HepG2 (cell line): Measurements from ENCODE around the gene GGT7. TPM values are rescaled to one million over a fixed set of nuclear protein-coding genes. Genes with fewer than 3 reads are reported as not detected.
A peak's percentile ranks its signal among the peaks of the same experiment; 100 is the strongest.

ENCODE experiments used
- ATAC-seq: fragments of 200-7000 bp; cut with Tn5 transposase; 3 replicates; pipeline ENCODE4 v1.9.1; 2020; ENCODE audit warnings: mild to moderate bottlenecking, moderate library complexity
- BruUV-seq: library from RNA; stranded (reverse); fragments of 400-500 nt; replicated peaks from 2 replicates; lab custom pipeline; 2021; lab: Mats Ljungman, UMichigan
- CTCF ChIA-PET: fragments of 300-600 bp; formaldehyde crosslinking; extraction: SDS; loops from one replicate; lab custom pipeline; 2021; ENCODE audit warnings: low total read pairs, inconsistent platforms, low intra/inter-chr PET ratio; lab: Yijun Ruan, JAX
- POLR2A ChIA-PET: fragments of 350-600 bp; sonication (Branson Sonifier 250); formaldehyde crosslinking; loops from one replicate; lab custom pipeline; 2020; ENCODE audit warnings: antibody characterized with exemption, inconsistent platforms; lab: Yijun Ruan, JAX
- DNase-seq: peaks from one replicate; pipeline ENCODE4 v3.0.0-alpha.2; 2015; ENCODE audit warnings: low spot score
- FAIRE-seq: peaks from 3 replicates; lab custom pipeline; 2011; peaks lifted over from hg19 to GRCh38; lab: Jason Lieb, UNC
- H2AFZ ChIP-seq: one replicate; pipeline ENCODE4 v1.6.1; 2011; ENCODE audit warnings: low read length, inconsistent platforms
- H3K27ac ChIP-seq: fragments of 300-600 bp; 3 replicates; pipeline ENCODE4 v1.8.0; 2011; ENCODE audit warnings: mixed run types, mild to moderate bottlenecking, mixed read lengths, low read length, inconsistent platforms; ENCODE audit not compliant: insufficient read depth; ENCODE audit errors: extremely low read length
- H3K27me3 ChIP-seq, 2 experiments: fragments of 200-600 bp in 1 of 2; 2 replicates in 1 of 2; 3 replicates in 1 of 2; pipeline versions ENCODE4 v1.6.0 to v1.8.0; 2011; ENCODE audit warnings: low read length in 2 of 2, mild to moderate bottlenecking in 2 of 2, moderate library complexity in 2 of 2, inconsistent platforms in 1 of 2; ENCODE audit not compliant: insufficient read depth in 2 of 2, control insufficient read depth in 1 of 2
- H3K36me3 ChIP-seq, 2 experiments: fragments of 200-600 bp in 1 of 2; replicated peaks in 1 of 2; 2 replicates in 1 of 2; 3 replicates in 1 of 2; pipeline versions ENCODE4 v1.5.1 to v1.8.0; 2011; ENCODE audit warnings: low read length in 2 of 2, inconsistent platforms in 1 of 2; ENCODE audit not compliant: insufficient read depth in 2 of 2, control insufficient read depth in 1 of 2
- H3K4me1 ChIP-seq: 2 replicates; pipeline ENCODE4 v1.5.1; 2012; ENCODE audit warnings: low read length, inconsistent platforms; ENCODE audit not compliant: insufficient read depth
- H3K4me2 ChIP-seq: 2 replicates; pipeline ENCODE4 v1.6.0; 2011; ENCODE audit warnings: low read depth, low read length, inconsistent platforms
- H3K4me3 ChIP-seq, 3 experiments: fragments of 200-600 bp in 1 of 3; sonication (generic), shearing (Covaris generic) in 1 of 3; replicated peaks in 1 of 3; 2 replicates each; pipeline ENCODE4 v1.5.1; 2011 to 2016; ENCODE audit warnings: low read length in 3 of 3, inconsistent platforms in 2 of 3, low read depth in 2 of 3, mild to moderate bottlenecking in 2 of 3, control low read depth in 1 of 3, mixed read lengths in 1 of 3; ENCODE audit not compliant: insufficient read depth in 1 of 3
- H3K79me2 ChIP-seq: one replicate; pipeline ENCODE4 v1.6.1; 2011; ENCODE audit warnings: low read length, inconsistent platforms; ENCODE audit not compliant: insufficient read depth
- H3K9ac ChIP-seq: 2 replicates; pipeline ENCODE4 v1.6.0; 2011; ENCODE audit warnings: mild to moderate bottlenecking, low read depth, low read length, inconsistent platforms; ENCODE audit not compliant: insufficient read depth
- H3K9me3 ChIP-seq: 2 replicates; pipeline ENCODE4 v1.5.1; 2012; ENCODE audit warnings: mild to moderate bottlenecking, low read length
- H4K20me1 ChIP-seq: 2 replicates; pipeline ENCODE4 v1.6.0; 2011; ENCODE audit warnings: inconsistent platforms, mild to moderate bottlenecking, low read length, moderate library complexity; ENCODE audit not compliant: insufficient read depth
- CREB1 ChIP-seq, 2 experiments: fragments of 450-650 bp in 1 of 2; IDR thresholded peaks; 2 replicates each; pipeline ENCODE4 v1.6.1; 2016 to 2017; ENCODE audit warnings: control low read depth in 1 of 2, mild to moderate bottlenecking in 1 of 2, missing compliant biosample characterization in 1 of 2, missing genetic modification characterization in 1 of 2
- HDAC1 ChIP-seq: sonication (generic); formaldehyde crosslinking; IDR thresholded peaks from 2 replicates; pipeline ENCODE4 v1.5.1; 2020; ENCODE audit warnings: mild to moderate bottlenecking, missing genetic modification reagents
- IKZF4 ChIP-seq: sonication (generic); formaldehyde crosslinking; IDR thresholded peaks from 2 replicates; pipeline ENCODE4 v1.5.1; 2020; ENCODE audit warnings: borderline replicate concordance, mild to moderate bottlenecking, low read depth, missing genetic modification reagents; ENCODE audit errors: not compliant biosample characterization
- KLF6 ChIP-seq: IDR thresholded peaks from 2 replicates; pipeline ENCODE4 v1.8.0; 2016; ENCODE audit warnings: missing biosample characterization, missing genetic modification reagents
- KMT2B ChIP-seq: IDR thresholded peaks from 2 replicates; pipeline ENCODE4 v1.6.1; 2016; ENCODE audit warnings: missing genetic modification reagents, missing compliant biosample characterization
- MEIS1 ChIP-seq: sonication (generic); formaldehyde crosslinking; IDR thresholded peaks from 2 replicates; pipeline ENCODE4 v1.9.0; 2021; ENCODE audit warnings: mild to moderate bottlenecking, missing genetic modification reagents, moderate library complexity, borderline replicate concordance
- SP1 ChIP-seq, 2 experiments: fragments of 450-650 bp in 1 of 2; sonication (generic) in 1 of 2; formaldehyde crosslinking in 1 of 2; IDR thresholded peaks; 2 replicates each; pipeline versions ENCODE4 v1.4.0 to v1.6.1; 2016 to 2020; ENCODE audit warnings: missing genetic modification reagents in 1 of 2
- SP2 ChIP-seq: sonication (generic); formaldehyde crosslinking; IDR thresholded peaks from 2 replicates; pipeline ENCODE4 v1.5.1; 2020; ENCODE audit warnings: mild to moderate bottlenecking, missing genetic modification reagents
- WIZ ChIP-seq: sonication (generic); formaldehyde crosslinking; IDR thresholded peaks from 2 replicates; pipeline ENCODE4 v1.5.1; 2020; ENCODE audit warnings: mild to moderate bottlenecking, missing genetic modification reagents
- ZC3H13 ChIP-seq: sonication (generic); formaldehyde crosslinking; IDR thresholded peaks from 2 replicates; pipeline ENCODE4 v1.8.1; 2023; ENCODE audit warnings: mild to moderate bottlenecking, missing genetic modification reagents, moderate library complexity
- ZFP1 ChIP-seq: IDR thresholded peaks from 2 replicates; pipeline ENCODE4 v1.6.1; 2016
- ZFP82 ChIP-seq: sonication (generic); formaldehyde crosslinking; IDR thresholded peaks from 2 replicates; pipeline ENCODE4 v1.5.1; 2020; ENCODE audit warnings: mild to moderate bottlenecking, missing genetic modification reagents, borderline replicate concordance
- ZMAT3 ChIP-seq: sonication (generic); formaldehyde crosslinking; conservative IDR thresholded peaks from 2 replicates; pipeline ENCODE4 v1.7.0; 2021; ENCODE audit warnings: missing genetic modification reagents
- ZNF329 ChIP-seq: sonication (generic); formaldehyde crosslinking; IDR thresholded peaks from 2 replicates; pipeline ENCODE4 v1.9.0; 2021; ENCODE audit warnings: low read depth, mild to moderate bottlenecking, missing genetic modification reagents
- ZNF333 ChIP-seq: sonication (generic); formaldehyde crosslinking; IDR thresholded peaks from 2 replicates; pipeline ENCODE4 v1.4.0; 2020; ENCODE audit warnings: mild to moderate bottlenecking, missing genetic modification reagents, borderline replicate concordance
- ZNF451 ChIP-seq: sonication (generic); formaldehyde crosslinking; IDR thresholded peaks from 2 replicates; pipeline ENCODE4 v1.5.0; 2020; ENCODE audit warnings: mild to moderate bottlenecking, missing genetic modification reagents
- ZNF556 ChIP-seq: sonication (generic); formaldehyde crosslinking; IDR thresholded peaks from 2 replicates; pipeline ENCODE4 v1.4.0; 2020; ENCODE audit warnings: mild to moderate bottlenecking, missing genetic modification reagents, borderline replicate concordance
- ZNF629 ChIP-seq: sonication (generic); formaldehyde crosslinking; conservative IDR thresholded peaks from 2 replicates; pipeline ENCODE4 v1.5.0; 2020; ENCODE audit warnings: missing genetic modification reagents
- ZNF710 ChIP-seq: sonication (generic); formaldehyde crosslinking; IDR thresholded peaks from 2 replicates; pipeline ENCODE4 v1.5.0; 2020; ENCODE audit warnings: mild to moderate bottlenecking, missing genetic modification reagents, borderline replicate concordance
- ZNF850 ChIP-seq: sonication (generic); formaldehyde crosslinking; conservative IDR thresholded peaks from 2 replicates; pipeline ENCODE4 v1.9.0; 2021; ENCODE audit warnings: mild to moderate bottlenecking, missing genetic modification reagents
- ZNF878 ChIP-seq: sonication (generic); formaldehyde crosslinking; IDR thresholded peaks from 2 replicates; pipeline ENCODE4 v1.8.1; 2023; ENCODE audit warnings: mild to moderate bottlenecking, missing genetic modification reagents, moderate library complexity
- ZSCAN9 ChIP-seq: IDR thresholded peaks from 2 replicates; pipeline ENCODE4 v1.6.1; 2016; ENCODE audit warnings: borderline replicate concordance
- WGBS: methylation state at CpG from one replicate; pipeline ENCODE4 v1.1.6; 2017; ENCODE audit warnings: low lambda C conversion rate; 5-methylcytosine and 5-hydroxymethylcytosine counted together
- in situ Hi-C: cut with HindIII; loops from 2 replicates; pipeline ENCODE4 v1.10.0; 2017; ENCODE audit warnings: low pct_unique_long_range_greater_than_20kb; ENCODE audit not compliant: extremely low pct_ligation_motif_present
- intact Hi-C: fragments of 100-400 bp; cut with micrococcal nuclease; formaldehyde crosslinking; loops from one replicate; pipeline ENCODE4 v1.10.0; 2022; ENCODE audit not compliant: unreplicated experiment
- polyA plus RNA-seq, 8 experiments: library from polyadenylated mRNA; depleted of rRNA in 3 of 8; stranded (reverse) in 7 of 8; unstranded in 1 of 8; fragments of >200 nt; fragmentation: Illumina TruSeq in 4 of 8; extraction: Trizol in 4 of 8; gene quantifications; 2 replicates each; pipeline versions ENCODE4 v1.2.1 to v1.2.3, GENCODE V29; 2011 to 2016; ENCODE audit warnings: low read depth in 4 of 8, missing spikeins in 1 of 8, mixed read lengths in 1 of 8; ENCODE audit not compliant: insufficient read depth in 1 of 8
- total RNA-seq, 5 experiments: library from RNA; depleted of rRNA; stranded (reverse); fragments of >200 nt; fragmentation: Illumina TruSeq; extraction: Trizol; gene quantifications; 2 replicates each; pipeline ENCODE4 v1.2.3, GENCODE V29; 2016; ENCODE audit warnings: low read depth in 1 of 5

GGT7 gene
- total and polyA plus RNA-seq, 2 of the 13 experiments (the other 11 are each of a cell fraction or from before 2014, with no cell fraction given): 6.6 to 23.0 TPM

DNA sequence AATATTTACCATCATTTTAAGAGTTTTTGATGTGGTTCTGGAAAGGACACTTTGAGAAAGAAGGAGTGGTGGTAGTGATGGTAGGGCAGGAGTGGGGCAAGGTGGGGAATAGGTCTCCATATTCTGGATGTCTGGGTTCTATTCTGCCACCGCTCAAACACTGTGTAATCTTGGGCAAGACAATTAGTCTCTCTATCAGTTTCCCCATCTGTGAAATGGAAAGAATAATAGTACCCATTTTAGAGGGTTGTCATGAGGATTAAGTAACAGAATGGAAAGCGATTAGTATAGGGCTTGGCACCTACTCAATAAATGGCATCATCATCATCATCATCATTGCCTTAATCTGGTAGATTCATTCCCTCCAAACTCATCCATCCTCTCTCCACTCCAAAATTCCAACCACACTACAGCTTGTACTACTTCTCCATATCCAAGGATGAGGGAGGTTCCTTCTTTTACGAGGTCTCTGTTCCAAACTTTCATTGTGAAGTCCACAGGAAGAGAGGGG, 982 bp upstream of the GGT7 start:
- Histone ChIP-seq H3K79me2 (peaks cover 27% of the 10 kb centered on the region), H3K27me3 (peaks cover 0 to 5% of the 10 kb centered on the region in 2 experiments; a peak in 1 of 5 replicates), H3K4me3 (peak overlapping the region; percentile 69 to 83 (median 72); a peak in 5 of 6 replicates), H3K27ac (no peak overlapping the region)
- 22% methylated on average over 3 of the region's 3 CpGs for WGBS
- no peak for FAIRE-seq
- in situ Hi-C loops: loop anchor here (5.0 to 10.0 kb wide), 3 partner anchors 84 to 391 kb away; partner anchors contain the start of genes GSS, MYH7B and TRPC4AP
- peak; percentile 20; the same call in 1 of the 2 replicates for TF ChIP-seq SP2
- TF ChIP-seq HDAC1 (CRISPR knock-in tag): peak; percentile 48; the same call in 1 of the 2 replicates
- TF ChIP-seq ZNF556: 0 out of 2 replicates have a peak, but pooled peaks have one; percentile 45
- TF ChIP-seq ZNF451: 0 out of 2 replicates have a peak, but pooled peaks have one; percentile 16
- peak; percentile 91 for TF ChIP-seq ZNF629
- no peak for TF ChIP-seq ZNF329
- TF ChIP-seq ZNF710 (CRISPR knock-in tag): no peak
- TF ChIP-seq CREB1 (IDR thresholded peaks at IDR 0.05): peak; percentile 65; the same call in 1 of the 2 replicates
- no peak for TF ChIP-seq CREB1 (CRISPR knock-in tag; IDR thresholded peaks at IDR 0.05)
- TF ChIP-seq ZFP1 (CRISPR knock-in tag): no peak
- TF ChIP-seq KMT2B: 0 out of 2 replicates have a peak, but pooled peaks have one; percentile 5
- TF ChIP-seq ZNF333 (CRISPR knock-in tag): no peak
- no peak for TF ChIP-seq ZC3H13 (CRISPR knock-in tag)
- TF ChIP-seq SP1 (IDR thresholded peaks at IDR 0.05): no peak
- TF ChIP-seq SP1 (CRISPR knock-in tag; IDR thresholded peaks at IDR 0.05): 0 out of 2 replicates have a peak, but pooled peaks have one; percentile 3
- TF ChIP-seq WIZ (CRISPR knock-in tag): 0 out of 2 replicates have a peak, but pooled peaks have one; percentile 47
- TF ChIP-seq KLF6: 0 out of 2 replicates have a peak, but pooled peaks have one; percentile 12
- 0 out of 2 replicates have a peak, but pooled peaks have one; percentile 24 for TF ChIP-seq ZNF850 (CRISPR knock-in tag)
- TF ChIP-seq MEIS1 (CRISPR knock-in tag): peak; percentile 29; the same call in 1 of the 2 replicates
- TF ChIP-seq ZMAT3 (CRISPR knock-in tag): 0 out of 2 replicates have a peak, but pooled peaks have one; percentile 13
- TF ChIP-seq ZFP82 (CRISPR knock-in tag): peak; percentile 46; the same call in 1 of the 2 replicates
- TF ChIP-seq ZNF878: peak; percentile 41; the same call in 1 of the 2 replicates
- peak; percentile 12 for TF ChIP-seq IKZF4 (CRISPR knock-in tag)
- TF ChIP-seq ZSCAN9 (CRISPR knock-in tag): 0 out of 2 replicates have a peak, but pooled peaks have one; percentile 3
- TF ChIP-seq, all 625 proteins: peak for 17
- DNase-seq: no peak
- Histone ChIP-seq H4K20me1 (no peaks in the 10 kb centered on the region), H3K4me2 (peak overlapping the region; percentile 99), H3K4me1 (peaks cover 54% of the 10 kb centered on the region), H3K9ac (peak overlapping the region; percentile 63), H2AFZ (peak overlapping the region; percentile 73), H3K9me3 (no peaks in the 10 kb centered on the region), H3K36me3 (no peaks in the 10 kb centered on the region)
- no peak for ATAC-seq
- ChIA-PET POLR2A (interaction anchor here (0.8 to 4.1 kb wide), 6 partner anchors 9 to 219 kb away, joined by 3 to 126 read pairs (median 3); partner anchors contain the start of genes GSS, MYH7B and TRPC4AP), CTCF (interaction anchor here (1.2 to 6.7 kb wide), 7 partner anchors 75 to 396 kb away, joined by 3 to 123 read pairs (median 7); partner anchors contain the start of genes GSS, MYH7B and TRPC4AP)
- intact Hi-C loops: loop anchor here (1.0 to 2.0 kb wide), 4 partner anchors 83 to 396 kb away; no protein-coding TSS in a partner anchor
- BruUV-seq: no TSS peak
